VCaP (cell line): ENCODE measurements around the gene FBL.

Experiments
- H3K27ac ChIP-seq: fragments of 450-650 bp; 2 replicates; pipeline ENCODE4 v1.5.1; 2017
- CTCF ChIP-seq: fragments of 450-650 bp; conservative IDR thresholded peaks from 2 replicates; pipeline ENCODE4 v1.5.1; 2017; ENCODE audit warnings: mild to moderate bottlenecking, moderate library complexity

Gene FBL

GRCh38 chr19:39845584-39845932 is 621 bp downstream of the FBL start:
- H3K27ac ChIP-seq: peak overlapping the region; percentile 86
- TF ChIP-seq CTCF: peak; percentile 59

GRCh38 chr19:39845172-39845571 is 1.0 kb downstream of the FBL start:
- TF ChIP-seq CTCF: no peak
- peak overlapping the region; percentile 86 for H3K27ac ChIP-seq

- peak; percentile 82 for TF ChIP-seq CTCF
- peak overlapping the region; percentile 86; the same call in 1 of the 2 replicates for H3K27ac ChIP-seq
Measured at GRCh38 chr19:39843919-39844793, 2.0 kb downstream of the FBL start.

GRCh38 chr19:39842693-39843435 is 3.3 kb downstream of the FBL start:
- H3K27ac ChIP-seq: peak overlapping the region; percentile 26; the same call in 1 of the 2 replicates
- peak; percentile 36 for TF ChIP-seq CTCF

- H3K27ac ChIP-seq: no peak overlapping the region
- no peak for TF ChIP-seq CTCF
Measured at GRCh38 chr19:39841041-39841440, 5.1 kb downstream of the FBL start.

GRCh38 chr19:39840492-39840891 is 5.7 kb downstream of the FBL start:
- no peak overlapping the region for H3K27ac ChIP-seq
- no peak for TF ChIP-seq CTCF

- no peak for TF ChIP-seq CTCF
- H3K27ac ChIP-seq: 0 out of 2 replicates have a peak overlapping the region, but pooled peaks have one; percentile 30
Measured at GRCh38 chr19:39839678-39840327, 6.4 kb downstream of the FBL start.
